Liver (tissue), 9 donors: ENCODE results near the gene CXorf38. TPM values are rescaled to one million over a fixed set of nuclear protein-coding genes. Genes with fewer than 3 reads are reported as not detected.

Experiments
- DNase-seq: peaks from one replicate; pipeline ENCODE4 v3.0.0-alpha.2; 2017; ENCODE audit warnings: low spot score
- H3K27ac ChIP-seq, 2 donors: one replicate each; pipeline ENCODE4 v1.7.0; 2013; ENCODE audit warnings: inconsistent platforms in 2 of 2, low read length in 2 of 2, control low read depth in 1 of 2, low read depth in 1 of 2, mild to moderate bottlenecking in 1 of 2
- H3K27me3 ChIP-seq, 4 donors: one replicate each; pipeline versions ENCODE4 v1.6.1 to v1.7.0; 2013; ENCODE audit warnings: low read length in 3 of 4, inconsistent platforms in 1 of 4, mild to moderate bottlenecking in 1 of 4, moderate library complexity in 1 of 4; ENCODE audit not compliant: control insufficient read depth in 4 of 4, insufficient read depth in 4 of 4
- H3K36me3 ChIP-seq, 4 donors: one replicate each; pipeline versions ENCODE4 v1.6.1 to v1.7.0; 2013; ENCODE audit warnings: low read length in 3 of 4, mild to moderate bottlenecking in 3 of 4, low read depth in 1 of 4, moderate library complexity in 1 of 4; ENCODE audit not compliant: control insufficient read depth in 4 of 4, insufficient read depth in 3 of 4
- H3K4me1 ChIP-seq, 4 donors: one replicate each; pipeline versions ENCODE4 v1.6.1 to v1.7.0; 2013; ENCODE audit warnings: low read length in 3 of 4, mild to moderate bottlenecking in 3 of 4, moderate library complexity in 1 of 4; ENCODE audit not compliant: control insufficient read depth in 4 of 4, insufficient read depth in 4 of 4
- H3K4me3 ChIP-seq, 3 donors: one replicate each; pipeline versions ENCODE4 v1.6.1 to v1.7.0; 2013; ENCODE audit warnings: low read length in 3 of 3, control low read depth in 1 of 3, low read depth in 1 of 3, mild to moderate bottlenecking in 1 of 3
- H3K9ac ChIP-seq, 2 donors: one replicate each; pipeline ENCODE4 v1.7.0; 2013; ENCODE audit warnings: low read length in 2 of 2, mild to moderate bottlenecking in 2 of 2, moderate library complexity in 2 of 2, control low read depth in 1 of 2, low read depth in 1 of 2
- H3K9me3 ChIP-seq, 4 donors: one replicate each; pipeline versions ENCODE4 v1.6.1 to v1.7.0; 2013; ENCODE audit warnings: low read length in 3 of 4; ENCODE audit not compliant: control insufficient read depth in 4 of 4
- EGR1 ChIP-seq, 2 donors: IDR thresholded peaks; 2 replicates each; pipeline ENCODE4 v1.6.1; 2016 to 2018; ENCODE audit warnings: antibody characterized with exemption in 2 of 2, low read depth in 2 of 2
- FOXA1 ChIP-seq: IDR thresholded peaks from 2 replicates; pipeline ENCODE4 v1.6.1; 2016; ENCODE audit warnings: antibody characterized with exemption
- FOXA2 ChIP-seq: IDR thresholded peaks from 2 replicates; pipeline ENCODE4 v1.6.1; 2016; ENCODE audit warnings: antibody characterized with exemption
- GABPA ChIP-seq, 2 donors: IDR thresholded peaks in 1 of 2; conservative IDR thresholded peaks in 1 of 2; 2 replicates each; pipeline ENCODE4 v1.6.1; 2016; ENCODE audit warnings: antibody characterized with exemption in 2 of 2, mild to moderate bottlenecking in 1 of 2, moderate library complexity in 1 of 2
- HNF4A ChIP-seq, 2 donors: conservative IDR thresholded peaks; 2 replicates each; pipeline ENCODE4 v1.6.1; 2016; ENCODE audit warnings: antibody characterized with exemption in 2 of 2, mild to moderate bottlenecking in 2 of 2
- HNF4G ChIP-seq: IDR thresholded peaks from 2 replicates; pipeline ENCODE4 v1.6.1; 2016; ENCODE audit warnings: antibody characterized with exemption
- JUND ChIP-seq, 2 donors: IDR thresholded peaks; 2 replicates each; pipeline ENCODE4 v1.6.1; 2016; ENCODE audit warnings: antibody characterized with exemption in 2 of 2
- NR2F2 ChIP-seq: IDR thresholded peaks from 2 replicates; pipeline ENCODE4 v1.6.1; 2016; ENCODE audit warnings: antibody characterized with exemption
- RAD21 ChIP-seq, 2 donors: IDR thresholded peaks; 2 replicates each; pipeline ENCODE4 v1.6.1; 2016; ENCODE audit warnings: antibody characterized with exemption in 2 of 2, mild to moderate bottlenecking in 2 of 2
- RXRA ChIP-seq, 2 donors: IDR thresholded peaks; 2 replicates each; pipeline ENCODE4 v1.6.1; 2017 to 2018; ENCODE audit warnings: antibody characterized with exemption in 2 of 2, mild to moderate bottlenecking in 1 of 2
- SP1 ChIP-seq: IDR thresholded peaks from 2 replicates; pipeline ENCODE4 v1.6.1; 2018; ENCODE audit warnings: antibody characterized with exemption, mild to moderate bottlenecking
- TAF1 ChIP-seq: conservative IDR thresholded peaks from 2 replicates; pipeline ENCODE4 v1.6.1; 2016; ENCODE audit warnings: antibody characterized with exemption, mild to moderate bottlenecking
- YY1 ChIP-seq: IDR thresholded peaks from 2 replicates; pipeline ENCODE4 v1.6.1; 2016; ENCODE audit warnings: antibody characterized with exemption, mild to moderate bottlenecking
- WGBS: extraction: QIAGEN DNeasy Blood & Tissue Kit; methylation state at CpG from one replicate; pipeline ENCODE4 v1.1.7; 2013; 5-methylcytosine and 5-hydroxymethylcytosine counted together
- polyA plus RNA-seq, 2 donors: library from polyadenylated mRNA; stranded (reverse) in 1 of 2; unstranded in 1 of 2; fragments of 200-250 nt in 1 of 2; fragments of >200 nt in 1 of 2; fragmentation: Nextera tagmentation in 1 of 2; extraction: Ambion mirVana in 1 of 2; gene quantifications; one replicate each; pipeline versions ENCODE4 v1.2.1 to v1.2.3, GENCODE V29; 2013 to 2015
- total RNA-seq, 2 donors: library from RNA; depleted of rRNA; stranded (reverse); fragments of >200 nt; gene quantifications; one replicate each; pipeline ENCODE4 v1.2.3, GENCODE V29; 2014
- TF ChIP-seq, protein P1 (sequence below): fragments of 150-350 bp; IDR thresholded peaks from 2 replicates; pipeline ENCODE4 v1.5.1; 2017; ENCODE audit warnings: improper control_type of control experiment, low read depth, low read length; ENCODE audit not compliant: missing input control
- TF ChIP-seq, protein P2 (sequence below): IDR thresholded peaks from 2 replicates; pipeline ENCODE4 v1.6.1; 2016; ENCODE audit warnings: antibody characterized with exemption
- TF ChIP-seq, protein P3 (sequence below): IDR thresholded peaks from 2 replicates; pipeline ENCODE4 v1.6.1; 2016; ENCODE audit warnings: antibody characterized with exemption, mild to moderate bottlenecking
- TF ChIP-seq, protein P4 (sequence below): IDR thresholded peaks from 2 replicates; pipeline ENCODE4 v1.6.1; 2016; ENCODE audit warnings: antibody characterized with exemption
- TF ChIP-seq, protein P5 (sequence below): IDR thresholded peaks from 2 replicates; pipeline ENCODE4 v1.6.1; 2016; ENCODE audit warnings: antibody characterized with exemption
- donor health status: healthy.
- donor health status: healthy.
- donor health status: healthy.
- donor health status: healthy.
- donor health status: healthy.

Gene CXorf38
- total and polyA plus RNA-seq, 4 donors = 3.7 to 8.3 (median 5.7) TPM

DNA sequence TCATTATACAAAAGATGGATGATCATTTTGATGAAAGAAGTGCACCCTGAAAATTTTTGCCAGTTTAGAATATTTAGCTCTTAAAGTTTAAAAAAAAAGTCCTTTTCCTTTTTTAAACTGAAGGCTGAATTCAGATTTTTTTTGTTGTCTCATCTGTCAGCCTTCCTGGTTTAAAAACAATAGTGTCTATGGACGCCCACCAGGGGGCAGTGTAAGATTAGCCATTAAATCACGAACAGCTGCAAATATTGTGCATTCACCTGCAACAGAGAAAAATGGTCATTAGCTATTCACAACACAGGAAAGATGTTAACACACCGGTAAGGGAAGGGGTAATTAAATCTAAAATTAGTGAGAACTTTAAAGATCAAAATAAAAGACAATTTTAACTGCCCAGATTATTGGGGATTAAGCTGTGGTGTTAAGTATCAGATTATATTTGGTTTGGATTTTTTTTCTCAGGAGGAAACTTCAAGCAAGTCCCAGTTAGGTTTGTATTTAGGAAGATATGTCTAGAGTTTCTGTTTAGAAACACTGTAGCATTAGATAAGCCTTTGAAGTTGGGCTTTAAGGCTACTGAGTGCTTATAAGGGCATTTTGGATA is 4.4 kb upstream of the CXorf38 start:
- Histone ChIP-seq H3K36me3 (peaks cover 1 to 8% (median 5%) of the 10 kb centered on the region in 4 donors), H3K9me3 (no peaks in the 10 kb centered on the region), H3K9ac (no peak overlapping the region), H3K4me3 (no peak overlapping the region), H3K27me3 (no peaks in the 10 kb centered on the region), H3K27ac (no peak overlapping the region), H3K4me1 (peaks cover 0 to 17% (median 6%) of the 10 kb centered on the region in 4 donors)
- DNase-seq = peak; percentile 76
- TF ChIP-seq RAD21 (IDR thresholded peaks at IDR 0.05) (peak; percentile 88 to 96), HNF4G (no peak)
- TF ChIP-seq, protein P1, sequence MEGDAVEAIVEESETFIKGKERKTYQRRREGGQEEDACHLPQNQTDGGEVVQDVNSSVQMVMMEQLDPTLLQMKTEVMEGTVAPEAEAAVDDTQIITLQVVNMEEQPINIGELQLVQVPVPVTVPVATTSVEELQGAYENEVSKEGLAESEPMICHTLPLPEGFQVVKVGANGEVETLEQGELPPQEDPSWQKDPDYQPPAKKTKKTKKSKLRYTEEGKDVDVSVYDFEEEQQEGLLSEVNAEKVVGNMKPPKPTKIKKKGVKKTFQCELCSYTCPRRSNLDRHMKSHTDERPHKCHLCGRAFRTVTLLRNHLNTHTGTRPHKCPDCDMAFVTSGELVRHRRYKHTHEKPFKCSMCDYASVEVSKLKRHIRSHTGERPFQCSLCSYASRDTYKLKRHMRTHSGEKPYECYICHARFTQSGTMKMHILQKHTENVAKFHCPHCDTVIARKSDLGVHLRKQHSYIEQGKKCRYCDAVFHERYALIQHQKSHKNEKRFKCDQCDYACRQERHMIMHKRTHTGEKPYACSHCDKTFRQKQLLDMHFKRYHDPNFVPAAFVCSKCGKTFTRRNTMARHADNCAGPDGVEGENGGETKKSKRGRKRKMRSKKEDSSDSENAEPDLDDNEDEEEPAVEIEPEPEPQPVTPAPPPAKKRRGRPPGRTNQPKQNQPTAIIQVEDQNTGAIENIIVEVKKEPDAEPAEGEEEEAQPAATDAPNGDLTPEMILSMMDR = peak; percentile 70
- 0% methylated on average over 3 of the region's 3 CpGs for WGBS

DNA sequence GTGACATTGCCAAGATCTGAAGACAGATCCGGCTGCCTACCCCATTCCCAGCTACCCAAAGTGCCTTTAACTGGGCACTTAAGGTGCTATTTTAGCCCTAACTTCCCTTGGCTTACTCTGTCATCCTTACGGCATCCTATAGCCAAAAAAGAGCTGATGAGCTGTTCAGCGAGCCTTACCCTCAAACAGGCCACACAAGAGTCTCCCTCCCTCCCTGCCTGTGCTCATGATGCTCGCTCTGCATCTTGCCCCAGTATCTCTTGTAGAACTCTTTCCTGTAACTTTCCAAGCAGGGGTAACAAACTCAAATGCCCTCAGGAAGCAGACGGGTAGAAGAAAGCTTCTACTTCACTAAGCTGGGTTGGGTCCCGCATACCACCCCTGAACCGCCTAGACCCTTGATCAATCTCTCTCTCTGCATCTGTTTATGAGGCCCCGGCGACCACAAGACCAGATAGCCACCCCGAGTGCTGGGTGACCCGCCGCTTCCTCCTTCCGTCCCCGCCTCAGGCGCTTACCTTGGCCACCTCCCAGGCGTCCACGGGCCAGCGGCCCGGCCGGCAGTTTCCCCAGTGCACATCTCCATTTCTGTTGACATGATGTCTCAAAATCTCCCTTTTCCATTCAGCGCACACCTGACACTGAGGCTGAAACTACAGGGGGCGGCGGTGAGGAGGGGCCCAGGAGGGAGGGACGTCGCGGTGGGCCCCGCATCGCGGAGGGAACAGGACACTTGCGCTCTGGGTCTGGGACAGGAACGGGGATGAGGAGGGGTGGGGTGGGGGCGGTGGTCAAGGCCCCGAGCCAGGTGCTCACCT is 663 bp downstream of the CXorf38 start:
- Histone ChIP-seq H3K9ac (peak overlapping the region; percentile 57 to 63), H3K4me3 (peak overlapping the region; percentile 61 to 86 (median 73)), H3K4me1 (peaks cover 3 to 43% (median 28%) of the 10 kb centered on the region in 4 donors), H3K36me3 (peaks cover 0 to 2% (median 0%) of the 10 kb centered on the region in 4 donors), H3K27me3 (no peaks in the 10 kb centered on the region), H3K9me3 (no peaks in the 10 kb centered on the region), H3K27ac (peak overlapping the region; percentile 74 to 79)
- DNase-seq = peak; percentile 40
- TF ChIP-seq RAD21 (IDR thresholded peaks at IDR 0.05) = no peak
- no peak for TF ChIP-seq TAF1
- TF ChIP-seq, protein P2, sequence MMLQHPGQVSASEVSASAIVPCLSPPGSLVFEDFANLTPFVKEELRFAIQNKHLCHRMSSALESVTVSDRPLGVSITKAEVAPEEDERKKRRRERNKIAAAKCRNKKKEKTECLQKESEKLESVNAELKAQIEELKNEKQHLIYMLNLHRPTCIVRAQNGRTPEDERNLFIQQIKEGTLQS = no peak
- TF ChIP-seq, protein P3, sequence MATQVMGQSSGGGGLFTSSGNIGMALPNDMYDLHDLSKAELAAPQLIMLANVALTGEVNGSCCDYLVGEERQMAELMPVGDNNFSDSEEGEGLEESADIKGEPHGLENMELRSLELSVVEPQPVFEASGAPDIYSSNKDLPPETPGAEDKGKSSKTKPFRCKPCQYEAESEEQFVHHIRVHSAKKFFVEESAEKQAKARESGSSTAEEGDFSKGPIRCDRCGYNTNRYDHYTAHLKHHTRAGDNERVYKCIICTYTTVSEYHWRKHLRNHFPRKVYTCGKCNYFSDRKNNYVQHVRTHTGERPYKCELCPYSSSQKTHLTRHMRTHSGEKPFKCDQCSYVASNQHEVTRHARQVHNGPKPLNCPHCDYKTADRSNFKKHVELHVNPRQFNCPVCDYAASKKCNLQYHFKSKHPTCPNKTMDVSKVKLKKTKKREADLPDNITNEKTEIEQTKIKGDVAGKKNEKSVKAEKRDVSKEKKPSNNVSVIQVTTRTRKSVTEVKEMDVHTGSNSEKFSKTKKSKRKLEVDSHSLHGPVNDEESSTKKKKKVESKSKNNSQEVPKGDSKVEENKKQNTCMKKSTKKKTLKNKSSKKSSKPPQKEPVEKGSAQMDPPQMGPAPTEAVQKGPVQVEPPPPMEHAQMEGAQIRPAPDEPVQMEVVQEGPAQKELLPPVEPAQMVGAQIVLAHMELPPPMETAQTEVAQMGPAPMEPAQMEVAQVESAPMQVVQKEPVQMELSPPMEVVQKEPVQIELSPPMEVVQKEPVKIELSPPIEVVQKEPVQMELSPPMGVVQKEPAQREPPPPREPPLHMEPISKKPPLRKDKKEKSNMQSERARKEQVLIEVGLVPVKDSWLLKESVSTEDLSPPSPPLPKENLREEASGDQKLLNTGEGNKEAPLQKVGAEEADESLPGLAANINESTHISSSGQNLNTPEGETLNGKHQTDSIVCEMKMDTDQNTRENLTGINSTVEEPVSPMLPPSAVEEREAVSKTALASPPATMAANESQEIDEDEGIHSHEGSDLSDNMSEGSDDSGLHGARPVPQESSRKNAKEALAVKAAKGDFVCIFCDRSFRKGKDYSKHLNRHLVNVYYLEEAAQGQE = no peak
- TF ChIP-seq, protein P4, sequence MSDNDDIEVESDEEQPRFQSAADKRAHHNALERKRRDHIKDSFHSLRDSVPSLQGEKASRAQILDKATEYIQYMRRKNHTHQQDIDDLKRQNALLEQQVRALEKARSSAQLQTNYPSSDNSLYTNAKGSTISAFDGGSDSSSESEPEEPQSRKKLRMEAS = no peak
- no peak for TF ChIP-seq GABPA (IDR thresholded peaks at IDR 0.05 in 1 of 2, conservative IDR thresholded peaks at IDR 0.05 in 1 of 2)
- TF ChIP-seq FOXA1 = no peak
- TF ChIP-seq RXRA (IDR thresholded peaks at IDR 0.05) = no peak
- no peak for TF ChIP-seq JUND (IDR thresholded peaks at IDR 0.05)
- TF ChIP-seq YY1 = no peak
- TF ChIP-seq FOXA2 = no peak
- no peak for TF ChIP-seq HNF4A (conservative IDR thresholded peaks at IDR 0.05)
- TF ChIP-seq, protein P5, sequence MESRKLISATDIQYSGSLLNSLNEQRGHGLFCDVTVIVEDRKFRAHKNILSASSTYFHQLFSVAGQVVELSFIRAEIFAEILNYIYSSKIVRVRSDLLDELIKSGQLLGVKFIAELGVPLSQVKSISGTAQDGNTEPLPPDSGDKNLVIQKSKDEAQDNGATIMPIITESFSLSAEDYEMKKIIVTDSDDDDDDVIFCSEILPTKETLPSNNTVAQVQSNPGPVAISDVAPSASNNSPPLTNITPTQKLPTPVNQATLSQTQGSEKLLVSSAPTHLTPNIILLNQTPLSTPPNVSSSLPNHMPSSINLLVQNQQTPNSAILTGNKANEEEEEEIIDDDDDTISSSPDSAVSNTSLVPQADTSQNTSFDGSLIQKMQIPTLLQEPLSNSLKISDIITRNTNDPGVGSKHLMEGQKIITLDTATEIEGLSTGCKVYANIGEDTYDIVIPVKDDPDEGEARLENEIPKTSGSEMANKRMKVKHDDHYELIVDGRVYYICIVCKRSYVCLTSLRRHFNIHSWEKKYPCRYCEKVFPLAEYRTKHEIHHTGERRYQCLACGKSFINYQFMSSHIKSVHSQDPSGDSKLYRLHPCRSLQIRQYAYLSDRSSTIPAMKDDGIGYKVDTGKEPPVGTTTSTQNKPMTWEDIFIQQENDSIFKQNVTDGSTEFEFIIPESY = no peak
- TF ChIP-seq SP1 = no peak
- TF ChIP-seq NR2F2 = no peak
- TF ChIP-seq EGR1 (IDR thresholded peaks at IDR 0.05; ENCODE audit: low read depth in 2 of 2) = no peak
- TF ChIP-seq, protein P1 = no peak
- TF ChIP-seq HNF4G = no peak
- 2% methylated on average over 33 of the region's 33 CpGs for WGBS
